GM12878 (cell line): ENCODE measurements around the gene LDB3. TPM values are rescaled to one million over a fixed set of nuclear protein-coding genes. Genes with fewer than 3 reads are reported as not detected.

Experiments
- ATAC-seq: fragments of 200-7000 bp; cut with Tn5 transposase; 3 replicates; pipeline ENCODE4 v1.9.1; 2020; ENCODE audit warnings: mild to moderate bottlenecking, moderate library complexity
- BruUV-seq: library from RNA; stranded (reverse); fragments of 400-500 nt; replicated peaks from 2 replicates; lab custom pipeline; 2021; lab: Mats Ljungman, UMichigan
- CTCF ChIA-PET: fragments of 300-600 bp; sonication (Branson Sonifier 250); formaldehyde crosslinking; extraction: SDS; loops from one replicate; lab custom pipeline; 2021; ENCODE audit warnings: inconsistent platforms; lab: Yijun Ruan, JAX
- POLR2A ChIA-PET: fragments of 350-600 bp; formaldehyde crosslinking; extraction: SDS; loops from one replicate; lab custom pipeline; 2021; ENCODE audit warnings: inconsistent platforms; lab: Charles Lee
- RAD21 ChIA-PET: fragments of 300-600 bp; sonication (Branson Sonifier 250); formaldehyde crosslinking; loops from one replicate; lab custom pipeline; 2023; ENCODE audit warnings: antibody characterized with exemption; ENCODE audit not compliant: unreplicated experiment; lab: Charles Lee
- SMC1A ChIA-PET: fragments of 300-600 bp; sonication (Branson Sonifier 250); formaldehyde crosslinking; loops from one replicate; lab custom pipeline; 2023; ENCODE audit not compliant: unreplicated experiment, uncharacterized antibody; lab: Charles Lee
- DNase-seq: peaks from one replicate; pipeline ENCODE4 v3.0.0-alpha.2; 2011; ENCODE audit warnings: low read depth, low spot score
- FAIRE-seq: peaks from 3 replicates; lab custom pipeline; 2011; peaks lifted over from hg19 to GRCh38; lab: Jason Lieb, UNC
- H2AFZ ChIP-seq: 2 replicates; pipeline ENCODE4 v1.6.0; 2011; ENCODE audit warnings: low read depth, low read length, control low read depth; ENCODE audit not compliant: control insufficient read depth
- H3K27ac ChIP-seq: 2 replicates; pipeline ENCODE4 v1.5.1; 2011; ENCODE audit warnings: control low read depth; ENCODE audit not compliant: control insufficient read depth, insufficient read depth
- H3K27me3 ChIP-seq, 2 experiments: replicated peaks in 1 of 2; 2 replicates each; pipeline versions ENCODE4 v1.6.0 to v1.6.1; 2011; ENCODE audit warnings: low read length in 1 of 2; ENCODE audit not compliant: control insufficient read depth in 2 of 2, insufficient read depth in 2 of 2
- H3K36me3 ChIP-seq, 2 experiments: 2 replicates each; pipeline ENCODE4 v1.5.1; 2011; ENCODE audit warnings: low read length in 1 of 2; ENCODE audit not compliant: control insufficient read depth in 2 of 2, insufficient read depth in 2 of 2
- H3K4me1 ChIP-seq: 2 replicates; pipeline ENCODE4 v1.6.1; 2011; ENCODE audit warnings: mild to moderate bottlenecking, low read length, moderate library complexity, mixed read lengths; ENCODE audit not compliant: control insufficient read depth, insufficient read depth
- H3K4me2 ChIP-seq: 2 replicates; pipeline ENCODE4 v1.6.0; 2011; ENCODE audit warnings: control low read depth; ENCODE audit not compliant: control insufficient read depth, insufficient read depth
- H3K4me3 ChIP-seq: fragments of 200-600 bp; sonication (generic); 2 replicates; pipeline ENCODE4 v1.5.1; 2016
- H3K79me2 ChIP-seq: 2 replicates; pipeline ENCODE4 v1.6.0; 2011; ENCODE audit warnings: low read length; ENCODE audit not compliant: control insufficient read depth, insufficient read depth
- H3K9ac ChIP-seq: 2 replicates; pipeline ENCODE4 v1.8.0; 2011; ENCODE audit warnings: low read length, control low read depth, mixed read lengths; ENCODE audit not compliant: control insufficient read depth, insufficient read depth
- H3K9me3 ChIP-seq: replicated peaks from 3 replicates; pipeline ENCODE4 v1.5.1; 2011; ENCODE audit warnings: mild to moderate bottlenecking, low read length; ENCODE audit not compliant: control insufficient read depth, insufficient read depth
- H4K20me1 ChIP-seq: 2 replicates; pipeline ENCODE4 v1.6.0; 2011; ENCODE audit not compliant: control insufficient read depth, insufficient read depth
- ATF7 ChIP-seq: fragments of 450-650 bp; IDR thresholded peaks from 2 replicates; pipeline ENCODE4 v1.6.1; 2016; ENCODE audit warnings: low read depth, mild to moderate bottlenecking
- BCL11A ChIP-seq: IDR thresholded peaks from 2 replicates; pipeline ENCODE4 v1.6.1; 2011; ENCODE audit warnings: low read depth, low read length
- BRCA1 ChIP-seq: IDR thresholded peaks from 2 replicates; pipeline ENCODE4 v1.6.1; 2011; ENCODE audit warnings: low read depth, low read length, improper control_type of control experiment
- CREB1 ChIP-seq: IDR thresholded peaks from 2 replicates; pipeline ENCODE4 v1.6.1; 2012; ENCODE audit warnings: low read depth, mild to moderate bottlenecking, inconsistent platforms
- DPF2 ChIP-seq: fragments of 450-650 bp; IDR thresholded peaks from 2 replicates; pipeline ENCODE4 v1.6.1; 2017; ENCODE audit warnings: mild to moderate bottlenecking
- EED ChIP-seq: sonication (generic); IDR thresholded peaks from 2 replicates; pipeline ENCODE4 v1.6.1; 2016; ENCODE audit warnings: antibody characterized with exemption, low read depth
- FOXM1 ChIP-seq: IDR thresholded peaks from 2 replicates; pipeline ENCODE4 v1.6.1; 2012; ENCODE audit warnings: low read depth, mild to moderate bottlenecking, inconsistent platforms, low read length, moderate library complexity
- GABPA ChIP-seq: IDR thresholded peaks from 2 replicates; pipeline ENCODE4 v1.6.1; 2014; ENCODE audit warnings: antibody characterized with exemption, low read depth, mild to moderate bottlenecking, inconsistent platforms
- JUNB ChIP-seq: IDR thresholded peaks from 2 replicates; pipeline ENCODE4 v1.6.1; 2016; ENCODE audit warnings: antibody characterized with exemption, mild to moderate bottlenecking
- MEF2A ChIP-seq: IDR thresholded peaks from 2 replicates; pipeline ENCODE4 v1.6.1; 2011; ENCODE audit warnings: low read depth, mild to moderate bottlenecking, low read length, moderate library complexity; ENCODE audit not compliant: insufficient read depth
- PML ChIP-seq: IDR thresholded peaks from 2 replicates; pipeline ENCODE4 v1.6.1; 2012; ENCODE audit warnings: low read length, inconsistent platforms
- POU2F2 ChIP-seq: IDR thresholded peaks from 3 replicates; pipeline ENCODE4 v1.6.1; 2011; ENCODE audit warnings: low read depth, mild to moderate bottlenecking, low read length, borderline replicate concordance
- RUNX3 ChIP-seq: IDR thresholded peaks from 2 replicates; pipeline ENCODE4 v1.6.1; 2012; ENCODE audit warnings: low read length, inconsistent platforms
- TCF3 ChIP-seq: IDR thresholded peaks from 2 replicates; pipeline ENCODE4 v1.6.1; 2012; ENCODE audit warnings: low read depth, mild to moderate bottlenecking, low read length, borderline replicate concordance; ENCODE audit not compliant: insufficient read depth
- TCF7 ChIP-seq: IDR thresholded peaks from 2 replicates; pipeline ENCODE4 v1.6.1; 2014; ENCODE audit warnings: antibody characterized with exemption, borderline replicate concordance
- ZBED1 ChIP-seq: IDR thresholded peaks from 2 replicates; pipeline ENCODE4 v1.6.1; 2016; ENCODE audit warnings: borderline replicate concordance
- ZNF217 ChIP-seq: fragments of 450-650 bp; IDR thresholded peaks from 2 replicates; pipeline ENCODE4 v1.6.1; 2017; ENCODE audit warnings: antibody characterized with exemption, mild to moderate bottlenecking
- WGBS: methylation state at CpG from one replicate; pipeline ENCODE4 v1.1.6; 2016; ENCODE audit warnings: low lambda C conversion rate; ENCODE audit not compliant: insufficient replicate concordance, insufficient coverage; ENCODE audit errors: missing lambda C conversion rate; 5-methylcytosine and 5-hydroxymethylcytosine counted together
- in situ Hi-C: fragments of 300-500 bp; cut with MboI; formaldehyde crosslinking; loops from 9 replicates; pipeline ENCODE4 v1.14.3; 2018; ENCODE audit warnings: mixed read lengths
- intact Hi-C: fragments of 100-400 bp; cut with micrococcal nuclease; formaldehyde crosslinking; loops from one replicate; pipeline ENCODE4 v1.14.2; 2022; ENCODE audit not compliant: unreplicated experiment
- polyA plus RNA-seq, 11 experiments: library from polyadenylated mRNA; depleted of rRNA in 4 of 11; unstranded in 6 of 11; stranded (reverse) in 5 of 11; fragments of >200 nt; fragmentation: Nextera tagmentation in 4 of 11; fragmentation: Illumina TruSeq in 1 of 11; extraction: Ambion mirVana in 4 of 11; extraction: Trizol in 1 of 11; gene quantifications; 1 replicate in 1 of 11; 2 replicates in 10 of 11; pipeline versions ENCODE4 v1.2.1 to v1.2.3, GENCODE V29; 2011 to 2016; ENCODE audit warnings: inconsistent platforms in 2 of 11, missing spikeins in 2 of 11, low read depth in 1 of 11
- total RNA-seq, 4 experiments: library from RNA; depleted of rRNA in 3 of 4; stranded (reverse); fragments of >200 nt in 3 of 4; fragmentation: Illumina TruSeq in 1 of 4; extraction: Trizol in 1 of 4; gene quantifications; 2 replicates each; pipeline versions ENCODE4 v1.2.1 to v1.2.3, GENCODE V29; 2013 to 2021
- TF ChIP-seq, protein P1 (sequence below): fragments of 450-650 bp; IDR thresholded peaks from 2 replicates; pipeline ENCODE4 v1.6.1; 2017; ENCODE audit warnings: mild to moderate bottlenecking, low read depth, inconsistent platforms; ENCODE audit not compliant: poor library complexity, severe bottlenecking
- TF ChIP-seq, protein P2 (sequence below): IDR thresholded peaks from 2 replicates; pipeline ENCODE4 v1.6.1; 2011; ENCODE audit warnings: mild to moderate bottlenecking, low read depth, low read length, moderate library complexity; ENCODE audit not compliant: insufficient replicate concordance
- TF ChIP-seq, protein P3 (sequence below): IDR thresholded peaks from 2 replicates; pipeline ENCODE4 v1.6.1; 2012; ENCODE audit warnings: low read length, inconsistent platforms

The LDB3 gene
- total and polyA plus RNA-seq, 10 of the 15 experiments (the other 5 are each of a cell fraction or from before 2014, with no cell fraction given), result 0.02 to 0.07 (median 0.04) TPM; not detected in 1

GRCh38 chr10:86782701-86783418, 114.5 kb downstream of the LDB3 start:
- Histone ChIP-seq H3K4me3 (peak overlapping the region; percentile 9), H3K27ac (peak overlapping the region; percentile 59), H4K20me1 (no peaks in the 10 kb centered on the region), H3K79me2 (peaks cover 62% of the 10 kb centered on the region), H3K4me2 (peak overlapping the region; percentile 71), H2AFZ (no peak overlapping the region), H3K27me3 (no peaks in the 10 kb centered on the region), H3K36me3 (no peaks in the 10 kb centered on the region), H3K9me3 (peaks cover 10% of the 10 kb centered on the region), H3K4me1 (peaks cover 33% of the 10 kb centered on the region), H3K9ac (peak overlapping the region; percentile 11; the same call in 1 of the 2 replicates)
- in situ Hi-C loops, result no loop called here
- ChIA-PET RAD21 (no interaction called here), SMC1A (interaction anchor here (0.9 to 2.1 kb wide), 7 partner anchors 8 to 106 kb away, joined by 3 to 9 read pairs (median 4); no protein-coding TSS in a partner anchor), POLR2A (interaction anchor here (0.9 to 1.8 kb wide), 2 partner anchors 24 to 30 kb away, joined by 5 to 6 read pairs; no protein-coding TSS in a partner anchor), CTCF (interaction anchor here (0.9 to 1.6 kb wide), 3 partner anchors 24 to 57 kb away, joined by 3 to 5 read pairs (median 5); no protein-coding TSS in a partner anchor)
- ATAC-seq (peak; percentile 99), DNase-seq (peak; percentile 51), FAIRE-seq (peak; percentile 59)
- intact Hi-C loops, result no loop called here
- no TSS peak for BruUV-seq
- whole genome bisulfite sequencing, result 0% methylated on average over 1 of the region's 1 CpG
- TF ChIP-seq ZBED1, result peak; percentile 51; the same call in 1 of the 2 replicates
- TF ChIP-seq, protein P1, sequence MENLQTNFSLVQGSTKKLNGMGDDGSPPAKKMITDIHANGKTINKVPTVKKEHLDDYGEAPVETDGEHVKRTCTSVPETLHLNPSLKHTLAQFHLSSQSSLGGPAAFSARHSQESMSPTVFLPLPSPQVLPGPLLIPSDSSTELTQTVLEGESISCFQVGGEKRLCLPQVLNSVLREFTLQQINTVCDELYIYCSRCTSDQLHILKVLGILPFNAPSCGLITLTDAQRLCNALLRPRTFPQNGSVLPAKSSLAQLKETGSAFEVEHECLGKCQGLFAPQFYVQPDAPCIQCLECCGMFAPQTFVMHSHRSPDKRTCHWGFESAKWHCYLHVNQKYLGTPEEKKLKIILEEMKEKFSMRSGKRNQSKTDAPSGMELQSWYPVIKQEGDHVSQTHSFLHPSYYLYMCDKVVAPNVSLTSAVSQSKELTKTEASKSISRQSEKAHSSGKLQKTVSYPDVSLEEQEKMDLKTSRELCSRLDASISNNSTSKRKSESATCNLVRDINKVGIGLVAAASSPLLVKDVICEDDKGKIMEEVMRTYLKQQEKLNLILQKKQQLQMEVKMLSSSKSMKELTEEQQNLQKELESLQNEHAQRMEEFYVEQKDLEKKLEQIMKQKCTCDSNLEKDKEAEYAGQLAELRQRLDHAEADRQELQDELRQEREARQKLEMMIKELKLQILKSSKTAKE, result peak; percentile 68
- TF ChIP-seq, protein P2, sequence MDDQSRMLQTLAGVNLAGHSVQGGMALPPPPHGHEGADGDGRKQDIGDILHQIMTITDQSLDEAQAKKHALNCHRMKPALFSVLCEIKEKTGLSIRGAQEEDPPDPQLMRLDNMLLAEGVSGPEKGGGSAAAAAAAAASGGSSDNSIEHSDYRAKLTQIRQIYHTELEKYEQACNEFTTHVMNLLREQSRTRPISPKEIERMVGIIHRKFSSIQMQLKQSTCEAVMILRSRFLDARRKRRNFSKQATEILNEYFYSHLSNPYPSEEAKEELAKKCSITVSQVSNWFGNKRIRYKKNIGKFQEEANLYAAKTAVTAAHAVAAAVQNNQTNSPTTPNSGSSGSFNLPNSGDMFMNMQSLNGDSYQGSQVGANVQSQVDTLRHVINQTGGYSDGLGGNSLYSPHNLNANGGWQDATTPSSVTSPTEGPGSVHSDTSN, result no peak
- TF ChIP-seq MEF2A, result peak; percentile 65
- peak; percentile 60; the same call in 1 of the 2 replicates for TF ChIP-seq CREB1
- TF ChIP-seq TCF3, result no peak
- TF ChIP-seq GABPA, result peak; percentile 33; the same call in 1 of the 2 replicates
- TF ChIP-seq ATF7, result peak; percentile 43; the same call in 1 of the 2 replicates
- peak; percentile 45; the same call in 1 of the 2 replicates for TF ChIP-seq TCF7
- peak; percentile 49; the same call in 1 of the 2 replicates for TF ChIP-seq DPF2
- peak; percentile 75; the same call in 1 of the 2 replicates for TF ChIP-seq FOXM1
- 0 out of 2 replicates have a peak, but pooled peaks have one; percentile 4 for TF ChIP-seq BCL11A
- TF ChIP-seq PML, result 0 out of 2 replicates have a peak, but pooled peaks have one; percentile 26
- TF ChIP-seq EED, result peak; percentile 48
- peak; percentile 87 for TF ChIP-seq RUNX3
- no peak for TF ChIP-seq ZNF217
- no peak for TF ChIP-seq POU2F2
- TF ChIP-seq JUNB, result peak; percentile 82
- TF ChIP-seq BRCA1, result no peak
- TF ChIP-seq, protein P3, sequence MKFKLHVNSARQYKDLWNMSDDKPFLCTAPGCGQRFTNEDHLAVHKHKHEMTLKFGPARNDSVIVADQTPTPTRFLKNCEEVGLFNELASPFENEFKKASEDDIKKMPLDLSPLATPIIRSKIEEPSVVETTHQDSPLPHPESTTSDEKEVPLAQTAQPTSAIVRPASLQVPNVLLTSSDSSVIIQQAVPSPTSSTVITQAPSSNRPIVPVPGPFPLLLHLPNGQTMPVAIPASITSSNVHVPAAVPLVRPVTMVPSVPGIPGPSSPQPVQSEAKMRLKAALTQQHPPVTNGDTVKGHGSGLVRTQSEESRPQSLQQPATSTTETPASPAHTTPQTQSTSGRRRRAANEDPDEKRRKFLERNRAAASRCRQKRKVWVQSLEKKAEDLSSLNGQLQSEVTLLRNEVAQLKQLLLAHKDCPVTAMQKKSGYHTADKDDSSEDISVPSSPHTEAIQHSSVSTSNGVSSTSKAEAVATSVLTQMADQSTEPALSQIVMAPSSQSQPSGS, result peak; percentile 64
